Inflammatory macrophage (primary cell): ENCODE results near the gene GSE1.

Source experiments
- DNase-seq, 2 donors: peaks; one replicate each; pipeline ENCODE4 v3.0.0-alpha.2; 2020 to 2022

GSE1 gene

GRCh38 chr16:85607321-85607765 is 5.8 kb upstream of the GSE1 start:
- no peak for DNase-seq

DNA sequence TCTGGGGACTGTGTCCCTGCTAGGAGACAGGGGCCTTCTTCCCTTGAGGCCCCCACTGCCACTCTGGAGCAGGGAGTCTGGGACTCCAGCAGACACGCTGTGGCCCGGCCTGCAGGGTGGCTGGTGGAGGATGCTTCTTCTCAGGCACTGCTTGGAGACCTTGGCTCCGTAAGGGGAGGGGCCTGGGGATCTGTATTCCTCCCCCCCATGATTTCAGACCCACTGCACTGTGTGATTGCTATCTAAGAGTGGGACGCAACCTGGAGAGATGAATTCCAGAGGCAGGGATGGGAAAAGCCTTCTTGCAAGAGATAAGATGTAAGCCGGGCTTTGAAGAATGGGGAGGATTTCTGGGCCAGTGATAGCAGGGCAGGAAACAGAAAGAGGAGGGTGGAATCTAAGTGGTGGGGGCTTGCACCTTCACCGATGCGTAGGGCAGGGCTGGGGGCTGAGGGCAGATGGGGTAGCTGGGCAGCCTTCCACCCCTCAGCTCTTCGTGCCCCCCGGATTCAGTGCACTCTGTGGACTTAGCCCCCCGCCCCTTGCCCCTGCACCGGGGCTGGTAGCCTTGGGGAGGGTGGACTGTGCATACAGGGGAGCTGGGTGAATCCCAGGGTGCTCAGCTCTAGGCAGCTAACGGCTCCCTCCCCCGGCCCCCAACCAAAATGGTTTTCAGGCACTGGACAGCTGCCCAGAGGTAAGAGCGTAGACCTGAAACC is 5.2 kb upstream of the GSE1 start:
- DNase-seq, result no peak

- no peak for DNase-seq
Observed at GRCh38 chr16:85608515-85608885, 4.6 kb upstream of the GSE1 start.

DNA sequence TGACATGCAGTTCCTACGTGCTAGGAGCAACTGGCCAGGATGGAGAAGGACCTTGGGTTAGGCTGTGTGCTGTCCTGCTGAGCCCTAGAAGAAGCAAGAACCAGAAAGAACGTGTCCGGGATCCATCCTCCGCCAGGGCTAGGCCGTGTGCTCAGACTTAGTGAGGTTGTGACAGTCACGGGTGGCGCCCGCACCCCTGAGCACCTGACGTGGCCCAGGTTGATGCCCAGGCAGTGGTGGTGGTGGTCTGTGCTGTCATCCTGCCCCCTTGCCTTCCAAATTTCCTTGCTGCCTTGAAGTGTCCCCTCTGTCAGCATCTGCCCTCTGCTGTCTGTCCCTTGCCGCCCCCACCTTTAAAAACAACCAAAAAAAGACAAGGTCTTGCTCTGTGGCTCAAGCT is 4.2 kb upstream of the GSE1 start:
- DNase-seq, result no peak

DNA sequence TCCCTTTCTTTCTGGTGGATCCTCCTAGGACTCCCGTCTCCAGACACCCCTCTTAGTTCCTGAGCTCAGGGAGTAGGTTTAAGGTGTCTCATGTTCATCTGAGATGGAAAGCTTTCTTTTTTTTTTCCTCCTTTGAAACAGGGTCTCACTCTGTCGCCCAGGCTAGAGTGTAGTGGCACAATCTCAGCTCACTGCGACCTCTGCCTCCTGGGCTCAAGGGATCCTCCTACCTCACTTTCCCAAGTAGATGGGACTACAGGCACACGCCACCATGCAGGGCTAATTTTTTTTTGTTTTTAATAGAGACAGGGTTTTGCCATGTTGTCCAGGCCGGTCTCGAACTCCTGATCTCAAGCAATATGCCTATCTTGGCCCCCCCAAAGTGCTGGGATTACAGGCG is 3.6 kb upstream of the GSE1 start:
- no peak for DNase-seq

DNA sequence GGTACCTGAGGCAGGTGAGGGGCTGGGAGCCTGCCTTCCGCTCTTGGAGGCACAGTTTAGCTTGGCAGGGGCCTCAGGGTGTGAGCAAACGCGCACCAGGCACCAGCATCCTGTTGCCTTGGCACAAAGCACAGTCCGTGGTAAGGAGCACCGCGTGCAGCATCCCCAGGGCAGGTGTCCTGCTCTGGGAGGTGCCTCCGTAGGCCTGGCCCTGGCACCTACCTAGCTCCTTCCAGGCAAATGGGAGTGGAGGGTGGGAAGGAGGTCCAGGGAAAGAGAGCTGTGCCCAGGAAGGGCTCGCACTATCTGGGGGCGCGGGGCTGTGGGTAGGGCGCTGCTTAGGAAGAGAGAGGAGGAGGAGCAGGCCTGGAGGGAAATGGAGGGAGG is 3.1 kb upstream of the GSE1 start:
- DNase-seq, result no peak

DNA sequence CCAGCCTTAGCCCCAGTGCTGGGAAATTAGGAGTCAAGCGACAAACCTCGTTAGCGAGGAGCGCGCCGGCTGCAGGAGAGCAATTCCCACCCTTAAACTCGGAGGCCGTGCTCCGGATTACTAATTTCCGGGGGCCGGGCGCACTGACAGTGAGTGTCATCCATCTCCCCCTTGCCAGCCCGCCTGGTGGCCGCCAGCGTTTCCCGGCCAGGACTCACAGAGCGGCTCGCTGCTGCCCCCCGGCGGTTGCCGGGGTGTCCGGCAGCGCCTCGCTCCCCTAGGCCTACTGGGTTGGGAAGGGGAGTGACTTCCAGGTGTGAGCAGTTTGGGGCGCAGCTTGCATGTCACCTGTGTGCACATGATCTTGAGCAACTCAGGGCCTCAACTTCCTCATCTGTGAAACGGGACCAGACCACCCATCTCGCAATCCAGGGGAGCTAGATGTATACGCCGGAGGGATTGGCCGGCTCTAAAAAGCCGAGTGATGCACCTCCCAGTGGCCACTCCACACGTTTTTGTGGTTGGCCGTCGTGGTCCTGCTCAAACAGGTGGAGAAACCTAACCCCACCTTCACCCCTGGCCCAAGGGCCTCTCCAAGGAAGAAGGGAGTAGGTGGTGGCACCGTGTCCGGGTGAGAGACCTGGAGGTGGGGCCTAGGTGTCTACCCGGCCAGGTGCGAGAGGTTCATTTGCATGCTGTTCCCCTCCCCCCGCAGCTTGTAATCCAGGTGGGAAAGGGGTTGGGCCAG is 2.5 kb upstream of the GSE1 start:
- DNase-seq, result peak; percentile 79 to 85

DNA sequence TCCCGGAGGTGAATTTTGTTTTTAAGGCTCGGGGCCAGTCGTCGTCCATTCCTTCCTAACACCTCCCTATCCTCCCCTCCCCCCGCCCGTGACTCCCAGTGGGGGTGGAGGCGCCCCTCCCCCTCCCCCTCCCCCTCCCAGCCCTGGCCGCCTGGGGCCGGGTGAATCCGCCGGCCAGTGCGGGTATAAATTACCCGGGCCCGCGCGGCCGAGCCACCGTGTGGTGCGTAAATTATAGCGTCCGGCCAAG is 2.0 kb upstream of the GSE1 start:
- no peak for DNase-seq

DNA sequence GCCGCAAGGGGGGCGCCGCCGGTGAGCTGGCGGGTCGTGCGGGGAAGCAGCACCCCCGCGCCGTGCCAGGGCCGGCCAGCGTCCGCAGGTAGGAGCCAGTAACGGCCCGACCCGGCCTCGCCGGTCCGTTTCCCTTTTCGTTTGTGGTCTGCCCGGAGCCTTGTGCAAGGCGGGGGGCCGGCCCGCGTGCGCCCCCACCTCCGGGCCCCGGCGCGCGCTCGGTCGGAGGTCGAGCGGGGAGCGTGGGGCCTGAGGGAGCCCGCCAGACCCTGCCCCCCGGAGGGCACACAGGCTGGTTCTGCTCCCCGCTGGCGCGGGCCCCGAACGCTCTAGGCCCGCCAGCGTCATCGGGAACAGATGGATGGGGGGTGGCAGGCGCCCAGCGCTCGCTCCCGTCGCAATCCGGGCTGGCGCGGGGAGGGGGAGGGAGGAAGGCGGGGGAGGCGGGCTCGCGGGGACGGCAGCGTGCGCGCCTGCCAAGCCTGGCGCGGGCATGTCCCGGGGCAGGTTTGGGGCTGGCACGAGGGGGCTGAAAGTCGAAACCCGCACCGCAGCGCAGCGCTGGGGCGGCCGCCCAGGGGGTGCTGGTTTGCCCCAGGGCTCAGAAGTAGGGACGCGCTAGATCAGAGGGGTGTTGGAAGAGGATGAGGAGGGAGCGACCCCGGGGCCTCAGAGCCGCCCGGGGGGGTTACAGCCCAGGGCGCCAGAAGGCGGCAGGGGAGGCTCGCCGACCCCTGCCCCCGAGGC is 1.5 kb upstream of the GSE1 start:
- peak; percentile 60 to 80 for DNase-seq

- peak; percentile 50 to 78 for DNase-seq
Observed at GRCh38 chr16:85612191-85612800, 826 bp upstream of the GSE1 start.

- peak; percentile 33 to 53 for DNase-seq
Observed at GRCh38 chr16:85613604-85614337, 649 bp downstream of the GSE1 start.

DNA sequence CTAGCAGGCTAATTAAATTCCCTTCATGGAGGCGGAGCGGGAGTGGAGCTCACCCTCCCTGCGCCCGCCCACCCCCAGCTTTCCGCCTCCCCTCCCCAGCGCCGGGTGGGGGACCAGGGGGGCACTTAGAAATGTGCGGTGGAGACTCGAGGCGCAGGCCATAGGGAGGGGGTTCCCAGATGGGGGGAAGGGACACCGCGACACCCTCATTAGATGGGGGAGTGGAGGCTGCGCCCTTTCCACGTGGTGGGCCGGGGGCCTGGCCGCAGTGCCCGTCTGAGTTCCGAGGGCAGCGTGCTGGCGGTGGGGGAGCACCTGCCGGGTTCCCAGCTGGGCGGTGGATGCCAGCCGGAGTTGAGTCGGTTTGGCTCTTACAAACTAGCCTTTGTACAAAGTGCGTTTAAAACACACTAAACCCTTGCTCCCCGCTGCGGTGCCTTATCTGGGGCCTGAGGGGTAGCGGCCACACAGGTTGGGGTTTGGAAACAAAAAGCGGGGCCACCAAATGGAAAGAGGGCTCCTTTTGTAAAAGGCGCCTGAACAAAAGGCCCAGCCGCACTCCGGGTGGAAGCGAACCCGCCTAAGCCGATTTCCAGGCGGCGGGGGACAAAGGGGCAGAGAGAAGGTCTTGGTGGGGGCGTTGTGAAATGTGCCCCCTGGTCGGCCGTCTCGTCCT is 1.4 kb downstream of the GSE1 start:
- DNase-seq, result no peak

GRCh38 chr16:85615014-85615851 is 2.1 kb downstream of the GSE1 start:
- DNase-seq, result peak; percentile 53 to 54

DNA sequence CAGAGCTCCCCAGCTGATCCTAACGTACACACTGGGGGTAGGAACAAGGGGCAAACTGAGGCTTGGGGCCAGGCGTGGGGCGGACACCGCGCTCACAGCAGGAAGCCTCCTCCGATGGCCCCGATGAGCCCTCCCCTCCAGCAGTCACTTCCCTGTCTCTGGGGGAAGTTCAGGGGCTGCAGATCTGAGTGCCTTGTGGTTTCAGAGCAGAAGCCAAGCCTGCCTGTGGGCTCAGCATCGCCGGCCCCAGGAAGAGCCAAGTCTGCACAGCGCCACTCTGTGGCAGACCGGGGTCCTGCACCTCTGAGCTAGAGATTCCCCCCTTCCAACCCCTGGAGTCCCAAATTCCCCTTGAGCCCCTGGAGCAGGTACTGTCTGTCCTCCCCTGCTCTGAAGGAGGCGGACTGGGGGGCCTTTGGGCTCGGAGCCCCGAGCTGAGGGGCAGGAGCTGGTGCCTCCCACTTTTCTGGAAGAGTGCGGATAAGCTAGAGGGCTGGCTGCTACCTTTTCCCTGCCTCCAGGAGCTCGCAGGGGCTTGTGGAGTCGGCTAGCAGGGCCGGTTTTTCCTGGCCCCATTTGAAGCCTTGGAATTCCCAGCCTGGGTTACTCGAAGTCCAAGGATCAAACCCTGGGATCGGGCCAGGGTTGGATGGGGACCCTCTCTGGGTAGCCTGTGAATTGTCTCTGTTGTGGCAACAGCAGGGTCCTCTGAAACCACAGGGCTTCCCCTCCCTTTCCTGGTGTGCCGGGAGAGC is 2.9 kb downstream of the GSE1 start:
- DNase-seq, result peak; percentile 96 to 97

DNA sequence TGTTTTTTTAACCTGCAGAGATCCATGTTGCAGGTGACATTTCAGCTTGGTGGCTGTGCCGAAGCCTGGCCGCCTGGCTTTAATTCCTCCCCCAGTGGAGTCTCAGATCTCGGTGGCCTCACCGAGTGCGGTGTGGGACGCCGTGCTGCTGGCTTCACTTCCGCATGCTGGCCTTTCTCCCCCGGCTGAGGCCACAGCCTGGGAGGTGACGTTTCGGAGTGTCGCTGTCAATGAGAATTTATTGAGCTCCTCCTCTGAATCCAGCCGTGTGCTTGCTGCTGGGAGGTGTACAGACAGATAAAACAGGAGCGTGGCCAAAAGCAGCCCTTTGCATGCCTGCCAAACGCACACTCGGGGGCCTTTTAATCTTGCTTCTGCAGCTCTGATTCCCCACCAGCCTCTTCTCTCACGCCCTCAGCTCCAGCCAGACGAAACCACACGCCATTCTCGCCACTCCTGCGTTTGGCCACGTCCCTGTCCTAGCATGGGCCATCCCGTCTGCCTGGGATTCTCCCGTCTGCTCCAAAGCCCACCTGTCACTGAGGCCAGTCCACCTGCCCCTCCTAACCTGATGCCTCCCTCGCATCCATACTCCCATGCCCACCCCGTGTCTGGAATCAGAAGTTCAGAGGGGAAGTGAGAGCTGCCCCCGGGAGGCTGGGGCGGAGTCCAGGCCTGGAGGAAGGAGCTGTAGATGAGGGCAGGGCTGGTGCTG is 3.6 kb downstream of the GSE1 start:
- peak; percentile 78 to 86 for DNase-seq

- no peak for DNase-seq
Observed at GRCh38 chr16:85617948-85618347, 4.8 kb downstream of the GSE1 start.

- DNase-seq, result no peak
Observed at GRCh38 chr16:85618521-85618920, 5.4 kb downstream of the GSE1 start.

DNA sequence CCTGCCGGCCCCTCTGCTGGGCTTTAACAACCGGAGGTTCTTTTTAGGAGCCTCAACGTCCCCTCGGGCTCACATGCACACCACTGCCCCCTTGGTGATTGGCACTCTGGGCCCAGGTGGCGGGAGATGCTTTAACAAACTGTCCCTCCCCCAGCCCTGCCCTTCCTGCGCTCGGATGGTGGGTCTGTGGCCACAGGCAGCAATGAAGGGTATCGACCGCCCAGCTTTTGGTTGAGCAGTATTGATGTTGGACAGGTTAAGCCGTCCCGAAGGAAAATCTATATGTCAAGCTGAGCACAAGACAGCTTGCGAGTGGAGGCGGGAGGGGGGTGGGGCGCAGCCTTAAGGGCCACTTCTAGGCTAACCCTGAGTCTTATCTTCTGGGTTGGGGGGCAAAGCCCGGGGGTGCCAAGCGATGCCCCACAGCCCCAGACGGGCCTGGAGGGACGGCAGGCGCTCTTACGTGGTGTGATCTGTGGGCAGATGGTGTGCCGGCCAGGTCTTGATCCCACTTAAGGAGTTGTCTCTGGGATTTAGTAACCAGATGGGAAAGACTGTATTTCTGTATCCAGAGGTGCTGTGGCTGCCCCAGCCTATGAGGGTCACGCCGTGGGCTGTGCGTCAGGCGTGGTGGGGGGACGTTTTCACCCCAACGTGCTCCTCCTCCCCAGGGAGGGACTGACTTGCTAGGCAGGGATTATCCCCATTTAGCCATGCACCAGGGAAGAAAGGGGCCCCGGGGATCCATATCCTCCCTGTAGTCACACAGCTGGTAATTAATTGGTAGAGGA is 6.2 kb downstream of the GSE1 start:
- DNase-seq, result no peak

DNA sequence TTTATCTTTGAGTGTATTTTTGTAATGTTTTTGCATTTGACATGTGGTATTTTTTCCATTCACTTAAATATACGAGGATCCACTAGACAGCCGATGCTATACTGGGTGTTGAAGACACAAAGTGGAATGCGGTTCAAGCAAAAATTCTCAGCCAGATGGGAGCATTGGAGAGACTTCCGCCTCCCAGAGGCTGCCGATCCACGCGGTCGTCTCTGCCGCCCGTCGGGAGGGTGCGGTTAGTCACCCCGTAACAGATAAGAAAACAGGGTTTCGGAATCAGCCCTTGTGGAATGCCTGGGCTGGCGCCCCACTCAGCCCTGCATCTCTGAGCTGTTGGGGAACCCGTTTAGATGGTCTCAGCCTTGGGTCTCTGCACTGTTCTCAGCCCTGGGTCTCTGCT is 7.3 kb downstream of the GSE1 start:
- DNase-seq, result no peak
